HepG2 (cell line): Measurements from ENCODE around the gene TMTC1.

Experiments used
- BCL6 ChIP-seq: IDR thresholded peaks from 2 replicates; pipeline ENCODE4 v1.6.1; 2016; ENCODE audit warnings: missing genetic modification reagents, missing compliant biosample characterization
- CTCF ChIP-seq: sonication (generic); formaldehyde crosslinking; IDR thresholded peaks from 2 replicates; pipeline ENCODE4 v1.5.0; 2020; ENCODE audit warnings: mild to moderate bottlenecking, missing genetic modification reagents, moderate library complexity
- FLYWCH1 ChIP-seq: sonication (generic); formaldehyde crosslinking; IDR thresholded peaks from 2 replicates; pipeline ENCODE4 v1.8.1; 2023; ENCODE audit warnings: mild to moderate bottlenecking, missing genetic modification reagents
- FOXK1 ChIP-seq: sonication (generic); formaldehyde crosslinking; IDR thresholded peaks from 2 replicates; pipeline ENCODE4 v1.4.0; 2020; ENCODE audit warnings: low read depth, missing genetic modification reagents, borderline replicate concordance
- GMEB2 ChIP-seq: IDR thresholded peaks from 2 replicates; pipeline ENCODE4 v1.6.1; 2016; ENCODE audit warnings: missing biosample characterization, missing genetic modification reagents, low read depth
- GRHL1 ChIP-seq: sonication (generic); formaldehyde crosslinking; conservative IDR thresholded peaks from 2 replicates; pipeline ENCODE4 v1.8.0; 2022; ENCODE audit warnings: missing genetic modification reagents
- JUN ChIP-seq: sonication (generic); formaldehyde crosslinking; IDR thresholded peaks from 2 replicates; pipeline ENCODE4 v1.4.0; 2020; ENCODE audit warnings: mild to moderate bottlenecking, missing genetic modification reagents
- MAZ ChIP-seq, 2 experiments: sonication (generic) in 1 of 2; formaldehyde crosslinking in 1 of 2; IDR thresholded peaks; 2 replicates each; pipeline versions ENCODE4 v1.5.0 to v1.6.1; 2012 to 2020; ENCODE audit warnings: low read depth in 2 of 2, mild to moderate bottlenecking in 2 of 2, borderline replicate concordance in 1 of 2, improper control_type of control experiment in 1 of 2, low read length in 1 of 2, missing genetic modification reagents in 1 of 2, moderate library complexity in 1 of 2
- RAD21 ChIP-seq: fragments of 450-650 bp; formaldehyde crosslinking; IDR thresholded peaks from 2 replicates; pipeline ENCODE4 v1.5.0; 2020; ENCODE audit warnings: mild to moderate bottlenecking
- SUZ12 ChIP-seq: fragments of 150-350 bp; IDR thresholded peaks from 2 replicates; pipeline ENCODE4 v1.6.1; 2014; ENCODE audit warnings: low read depth, low read length
- TFE3 ChIP-seq: IDR thresholded peaks from 2 replicates; pipeline ENCODE4 v1.6.1; 2016
- ZBTB21 ChIP-seq: sonication (generic); formaldehyde crosslinking; IDR thresholded peaks from 2 replicates; pipeline ENCODE4 v1.4.0; 2020; ENCODE audit warnings: missing genetic modification reagents
- ZFP91 ChIP-seq: sonication (generic); formaldehyde crosslinking; IDR thresholded peaks from 2 replicates; pipeline ENCODE4 v1.9.0; 2022; ENCODE audit warnings: missing genetic modification reagents, mild to moderate bottlenecking, borderline replicate concordance
- ZGPAT ChIP-seq: IDR thresholded peaks from 2 replicates; pipeline ENCODE4 v1.6.1; 2016; ENCODE audit warnings: mild to moderate bottlenecking

DNA sequence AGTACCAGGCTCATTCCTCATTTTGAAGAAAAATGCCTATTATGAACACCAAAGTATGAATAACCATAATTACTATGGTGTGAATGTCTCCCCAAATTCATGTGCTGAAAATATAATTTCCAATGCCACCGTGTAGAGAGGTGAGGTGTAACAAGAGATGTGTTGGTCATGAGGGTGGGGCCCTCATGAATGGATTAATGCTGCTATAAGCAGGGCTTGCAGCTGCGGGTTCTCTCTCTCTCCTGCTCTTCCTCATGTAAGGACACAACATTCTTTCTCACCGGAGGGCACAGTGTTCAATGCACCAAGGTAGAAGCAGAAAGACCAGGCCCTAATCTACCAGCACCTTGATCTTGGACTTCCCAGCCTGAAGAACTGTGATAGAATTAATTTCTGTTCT is 70.0 kb downstream of the TMTC1 start:
- TF ChIP-seq FLYWCH1 = no peak
- TF ChIP-seq GRHL1 (CRISPR knock-in tag) = no peak
- TF ChIP-seq RAD21 (CRISPR knock-in tag) = no peak
- TF ChIP-seq CTCF (CRISPR knock-in tag) = no peak
- TF ChIP-seq BCL6 (CRISPR knock-in tag) = no peak
- TF ChIP-seq JUN (CRISPR knock-in tag) = no peak
- TF ChIP-seq TFE3 (CRISPR knock-in tag) = no peak
- TF ChIP-seq GMEB2 (CRISPR knock-in tag) = no peak
- no peak for TF ChIP-seq ZBTB21 (CRISPR knock-in tag)
- TF ChIP-seq SUZ12 = no peak
- TF ChIP-seq ZGPAT (CRISPR knock-in tag) = no peak
- no peak for TF ChIP-seq ZFP91 (CRISPR knock-in tag)
- no peak for TF ChIP-seq MAZ (IDR thresholded peaks at IDR 0.05; ENCODE audit: borderline replicate concordance, low read depth, low read length)
- TF ChIP-seq MAZ (CRISPR knock-in tag; IDR thresholded peaks at IDR 0.05; ENCODE audit: low read depth) = no peak
- TF ChIP-seq FOXK1 (CRISPR knock-in tag) = no peak
